HepG2 (cell line): ENCODE measurements around the gene PRSS22. TPM values are rescaled to one million over a fixed set of nuclear protein-coding genes. Genes with fewer than 3 reads are reported as not detected.

ENCODE experiments used
- ETV5 ChIP-seq: IDR thresholded peaks from 2 replicates; pipeline ENCODE4 v1.6.1; 2018; ENCODE audit warnings: missing biosample characterization, missing genetic modification reagents, inconsistent platforms, borderline replicate concordance
- JUN ChIP-seq: sonication (generic); formaldehyde crosslinking; IDR thresholded peaks from 2 replicates; pipeline ENCODE4 v1.4.0; 2020; ENCODE audit warnings: mild to moderate bottlenecking, missing genetic modification reagents
- KLF12 ChIP-seq: sonication (generic); formaldehyde crosslinking; IDR thresholded peaks from 2 replicates; pipeline ENCODE4 v1.4.0; 2020; ENCODE audit warnings: missing genetic modification reagents, borderline replicate concordance
- MXD4 ChIP-seq: IDR thresholded peaks from 2 replicates; pipeline ENCODE4 v1.6.1; 2016; ENCODE audit warnings: mild to moderate bottlenecking, missing biosample characterization, missing genetic modification reagents
- NCOA5 ChIP-seq: sonication (generic); formaldehyde crosslinking; IDR thresholded peaks from 2 replicates; pipeline ENCODE4 v1.4.0; 2020; ENCODE audit warnings: missing genetic modification reagents
- POLR2G ChIP-seq: fragments of 200-400 bp; formaldehyde crosslinking; IDR thresholded peaks from 2 replicates; pipeline ENCODE4 v1.6.1; 2018; ENCODE audit warnings: mild to moderate bottlenecking, low read depth, low read length, moderate library complexity
- RFX5 ChIP-seq: IDR thresholded peaks from 2 replicates; pipeline ENCODE4 v1.6.1; 2011; ENCODE audit warnings: low read depth, low read length, improper control_type of control experiment
- RXRA ChIP-seq: sonication (generic); formaldehyde crosslinking; IDR thresholded peaks from 2 replicates; pipeline ENCODE4 v1.5.1; 2020; ENCODE audit warnings: missing genetic modification reagents
- TEAD2 ChIP-seq: sonication (generic); formaldehyde crosslinking; IDR thresholded peaks from 2 replicates; pipeline ENCODE4 v1.9.0; 2021; ENCODE audit warnings: missing genetic modification reagents
- ZNF343 ChIP-seq: sonication (generic); formaldehyde crosslinking; IDR thresholded peaks from 2 replicates; pipeline ENCODE4 v1.4.0; 2020; ENCODE audit warnings: mild to moderate bottlenecking, missing genetic modification reagents
- ZNF558 ChIP-seq: sonication (generic); formaldehyde crosslinking; IDR thresholded peaks from 2 replicates; pipeline ENCODE4 v1.9.0; 2022; ENCODE audit warnings: mild to moderate bottlenecking, missing genetic modification reagents, borderline replicate concordance
- ZNF589 ChIP-seq: sonication (generic); formaldehyde crosslinking; conservative IDR thresholded peaks from 2 replicates; pipeline ENCODE4 v1.8.0; 2022; ENCODE audit warnings: mild to moderate bottlenecking, moderate library complexity, missing genetic modification reagents
- polyA plus RNA-seq, 8 experiments: library from polyadenylated mRNA; depleted of rRNA in 3 of 8; stranded (reverse) in 7 of 8; unstranded in 1 of 8; fragments of >200 nt; fragmentation: Illumina TruSeq in 4 of 8; extraction: Trizol in 4 of 8; gene quantifications; 2 replicates each; pipeline versions ENCODE4 v1.2.1 to v1.2.3, GENCODE V29; 2011 to 2016; ENCODE audit warnings: low read depth in 4 of 8, missing spikeins in 1 of 8, mixed read lengths in 1 of 8; ENCODE audit not compliant: insufficient read depth in 1 of 8
- total RNA-seq, 5 experiments: library from RNA; depleted of rRNA; stranded (reverse); fragments of >200 nt; fragmentation: Illumina TruSeq; extraction: Trizol; gene quantifications; 2 replicates each; pipeline ENCODE4 v1.2.3, GENCODE V29; 2016; ENCODE audit warnings: low read depth in 1 of 5
- TF ChIP-seq, protein P1 (sequence below): IDR thresholded peaks from 2 replicates; pipeline ENCODE4 v1.6.1; 2016; ENCODE audit warnings: low read depth, missing genetic modification reagents, missing compliant biosample characterization
- TF ChIP-seq, protein P2 (sequence below): sonication (generic); formaldehyde crosslinking; IDR thresholded peaks from 2 replicates; pipeline ENCODE4 v1.8.0; 2022; ENCODE audit warnings: mild to moderate bottlenecking, missing genetic modification reagents, moderate library complexity
- TF ChIP-seq, protein P3 (sequence below): sonication (generic); formaldehyde crosslinking; IDR thresholded peaks from 2 replicates; pipeline ENCODE4 v1.4.0; 2020; ENCODE audit warnings: mild to moderate bottlenecking, missing genetic modification reagents

PRSS22 gene
- total and polyA plus RNA-seq, 2 of the 13 experiments (the other 11 are each of a cell fraction or from before 2014, with no cell fraction given), result 0.24 to 0.32 TPM

DNA sequence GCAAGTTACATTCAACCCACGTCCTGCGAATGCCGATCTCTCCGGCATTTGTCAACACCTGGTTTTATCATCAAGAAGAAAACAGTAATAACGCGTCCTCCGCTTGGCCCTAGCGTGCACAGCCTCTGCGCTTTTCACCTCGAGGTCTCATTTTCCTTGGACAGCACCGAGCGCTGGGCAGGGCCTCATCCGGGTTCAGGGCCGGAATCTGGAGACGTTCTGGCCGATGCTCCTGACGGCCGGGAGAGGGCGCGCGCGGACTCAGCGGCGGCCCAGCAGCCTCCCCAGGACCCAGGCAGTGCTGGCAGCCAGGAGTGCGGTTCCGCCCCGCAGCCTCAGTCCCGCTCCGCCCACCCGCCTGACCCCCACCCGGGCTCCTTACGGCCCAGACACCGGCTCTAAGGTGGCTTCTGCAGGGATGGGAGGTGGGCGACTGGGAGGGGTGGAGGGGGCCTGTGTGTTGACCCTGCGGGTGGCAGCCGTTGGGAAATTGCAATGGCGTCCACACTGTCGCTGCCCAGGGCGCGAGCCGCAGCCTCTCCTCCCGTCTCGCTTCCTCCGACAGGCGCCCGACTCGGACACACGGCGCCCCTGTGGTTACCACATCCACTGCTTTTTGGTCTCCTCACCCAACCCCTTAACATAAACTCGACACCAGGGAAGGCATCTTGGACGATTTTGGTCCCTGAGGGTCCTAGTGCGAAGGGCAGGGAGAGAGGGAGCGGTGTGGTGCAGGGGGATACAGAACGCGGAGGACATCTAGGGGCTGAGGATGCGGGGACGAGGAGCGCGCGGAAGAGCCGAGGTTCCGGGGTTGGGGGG is 46.3 kb upstream of the PRSS22 start (continued):
- TF ChIP-seq ZNF343 (CRISPR knock-in tag) (0 out of 2 replicates have a peak, but pooled peaks have one; percentile 17), TEAD2 (CRISPR knock-in tag) (no peak), RXRA (peak; percentile 75), ETV5 (peak; percentile 72), RFX5 (no peak), NCOA5 (CRISPR knock-in tag) (no peak), POLR2G (peak; percentile 53; the same call in 1 of the 2 replicates), MXD4 (CRISPR knock-in tag) (0 out of 2 replicates have a peak, but pooled peaks have one; percentile 45), JUN (CRISPR knock-in tag) (no peak), KLF12 (CRISPR knock-in tag) (peak; percentile 41; the same call in 1 of the 2 replicates), ZNF589 (CRISPR knock-in tag) (no peak), ZNF558 (0 out of 2 replicates have a peak, but pooled peaks have one; percentile 44)
- TF ChIP-seq, protein P1, sequence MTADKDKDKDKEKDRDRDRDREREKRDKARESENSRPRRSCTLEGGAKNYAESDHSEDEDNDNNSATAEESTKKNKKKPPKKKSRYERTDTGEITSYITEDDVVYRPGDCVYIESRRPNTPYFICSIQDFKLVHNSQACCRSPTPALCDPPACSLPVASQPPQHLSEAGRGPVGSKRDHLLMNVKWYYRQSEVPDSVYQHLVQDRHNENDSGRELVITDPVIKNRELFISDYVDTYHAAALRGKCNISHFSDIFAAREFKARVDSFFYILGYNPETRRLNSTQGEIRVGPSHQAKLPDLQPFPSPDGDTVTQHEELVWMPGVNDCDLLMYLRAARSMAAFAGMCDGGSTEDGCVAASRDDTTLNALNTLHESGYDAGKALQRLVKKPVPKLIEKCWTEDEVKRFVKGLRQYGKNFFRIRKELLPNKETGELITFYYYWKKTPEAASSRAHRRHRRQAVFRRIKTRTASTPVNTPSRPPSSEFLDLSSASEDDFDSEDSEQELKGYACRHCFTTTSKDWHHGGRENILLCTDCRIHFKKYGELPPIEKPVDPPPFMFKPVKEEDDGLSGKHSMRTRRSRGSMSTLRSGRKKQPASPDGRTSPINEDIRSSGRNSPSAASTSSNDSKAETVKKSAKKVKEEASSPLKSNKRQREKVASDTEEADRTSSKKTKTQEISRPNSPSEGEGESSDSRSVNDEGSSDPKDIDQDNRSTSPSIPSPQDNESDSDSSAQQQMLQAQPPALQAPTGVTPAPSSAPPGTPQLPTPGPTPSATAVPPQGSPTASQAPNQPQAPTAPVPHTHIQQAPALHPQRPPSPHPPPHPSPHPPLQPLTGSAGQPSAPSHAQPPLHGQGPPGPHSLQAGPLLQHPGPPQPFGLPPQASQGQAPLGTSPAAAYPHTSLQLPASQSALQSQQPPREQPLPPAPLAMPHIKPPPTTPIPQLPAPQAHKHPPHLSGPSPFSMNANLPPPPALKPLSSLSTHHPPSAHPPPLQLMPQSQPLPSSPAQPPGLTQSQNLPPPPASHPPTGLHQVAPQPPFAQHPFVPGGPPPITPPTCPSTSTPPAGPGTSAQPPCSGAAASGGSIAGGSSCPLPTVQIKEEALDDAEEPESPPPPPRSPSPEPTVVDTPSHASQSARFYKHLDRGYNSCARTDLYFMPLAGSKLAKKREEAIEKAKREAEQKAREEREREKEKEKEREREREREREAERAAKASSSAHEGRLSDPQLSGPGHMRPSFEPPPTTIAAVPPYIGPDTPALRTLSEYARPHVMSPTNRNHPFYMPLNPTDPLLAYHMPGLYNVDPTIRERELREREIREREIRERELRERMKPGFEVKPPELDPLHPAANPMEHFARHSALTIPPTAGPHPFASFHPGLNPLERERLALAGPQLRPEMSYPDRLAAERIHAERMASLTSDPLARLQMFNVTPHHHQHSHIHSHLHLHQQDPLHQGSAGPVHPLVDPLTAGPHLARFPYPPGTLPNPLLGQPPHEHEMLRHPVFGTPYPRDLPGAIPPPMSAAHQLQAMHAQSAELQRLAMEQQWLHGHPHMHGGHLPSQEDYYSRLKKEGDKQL (CRISPR knock-in tag), result no peak
- TF ChIP-seq, protein P2, sequence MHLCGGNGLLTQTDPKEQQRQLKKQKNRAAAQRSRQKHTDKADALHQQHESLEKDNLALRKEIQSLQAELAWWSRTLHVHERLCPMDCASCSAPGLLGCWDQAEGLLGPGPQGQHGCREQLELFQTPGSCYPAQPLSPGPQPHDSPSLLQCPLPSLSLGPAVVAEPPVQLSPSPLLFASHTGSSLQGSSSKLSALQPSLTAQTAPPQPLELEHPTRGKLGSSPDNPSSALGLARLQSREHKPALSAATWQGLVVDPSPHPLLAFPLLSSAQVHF (CRISPR knock-in tag), result no peak
- TF ChIP-seq, protein P3, sequence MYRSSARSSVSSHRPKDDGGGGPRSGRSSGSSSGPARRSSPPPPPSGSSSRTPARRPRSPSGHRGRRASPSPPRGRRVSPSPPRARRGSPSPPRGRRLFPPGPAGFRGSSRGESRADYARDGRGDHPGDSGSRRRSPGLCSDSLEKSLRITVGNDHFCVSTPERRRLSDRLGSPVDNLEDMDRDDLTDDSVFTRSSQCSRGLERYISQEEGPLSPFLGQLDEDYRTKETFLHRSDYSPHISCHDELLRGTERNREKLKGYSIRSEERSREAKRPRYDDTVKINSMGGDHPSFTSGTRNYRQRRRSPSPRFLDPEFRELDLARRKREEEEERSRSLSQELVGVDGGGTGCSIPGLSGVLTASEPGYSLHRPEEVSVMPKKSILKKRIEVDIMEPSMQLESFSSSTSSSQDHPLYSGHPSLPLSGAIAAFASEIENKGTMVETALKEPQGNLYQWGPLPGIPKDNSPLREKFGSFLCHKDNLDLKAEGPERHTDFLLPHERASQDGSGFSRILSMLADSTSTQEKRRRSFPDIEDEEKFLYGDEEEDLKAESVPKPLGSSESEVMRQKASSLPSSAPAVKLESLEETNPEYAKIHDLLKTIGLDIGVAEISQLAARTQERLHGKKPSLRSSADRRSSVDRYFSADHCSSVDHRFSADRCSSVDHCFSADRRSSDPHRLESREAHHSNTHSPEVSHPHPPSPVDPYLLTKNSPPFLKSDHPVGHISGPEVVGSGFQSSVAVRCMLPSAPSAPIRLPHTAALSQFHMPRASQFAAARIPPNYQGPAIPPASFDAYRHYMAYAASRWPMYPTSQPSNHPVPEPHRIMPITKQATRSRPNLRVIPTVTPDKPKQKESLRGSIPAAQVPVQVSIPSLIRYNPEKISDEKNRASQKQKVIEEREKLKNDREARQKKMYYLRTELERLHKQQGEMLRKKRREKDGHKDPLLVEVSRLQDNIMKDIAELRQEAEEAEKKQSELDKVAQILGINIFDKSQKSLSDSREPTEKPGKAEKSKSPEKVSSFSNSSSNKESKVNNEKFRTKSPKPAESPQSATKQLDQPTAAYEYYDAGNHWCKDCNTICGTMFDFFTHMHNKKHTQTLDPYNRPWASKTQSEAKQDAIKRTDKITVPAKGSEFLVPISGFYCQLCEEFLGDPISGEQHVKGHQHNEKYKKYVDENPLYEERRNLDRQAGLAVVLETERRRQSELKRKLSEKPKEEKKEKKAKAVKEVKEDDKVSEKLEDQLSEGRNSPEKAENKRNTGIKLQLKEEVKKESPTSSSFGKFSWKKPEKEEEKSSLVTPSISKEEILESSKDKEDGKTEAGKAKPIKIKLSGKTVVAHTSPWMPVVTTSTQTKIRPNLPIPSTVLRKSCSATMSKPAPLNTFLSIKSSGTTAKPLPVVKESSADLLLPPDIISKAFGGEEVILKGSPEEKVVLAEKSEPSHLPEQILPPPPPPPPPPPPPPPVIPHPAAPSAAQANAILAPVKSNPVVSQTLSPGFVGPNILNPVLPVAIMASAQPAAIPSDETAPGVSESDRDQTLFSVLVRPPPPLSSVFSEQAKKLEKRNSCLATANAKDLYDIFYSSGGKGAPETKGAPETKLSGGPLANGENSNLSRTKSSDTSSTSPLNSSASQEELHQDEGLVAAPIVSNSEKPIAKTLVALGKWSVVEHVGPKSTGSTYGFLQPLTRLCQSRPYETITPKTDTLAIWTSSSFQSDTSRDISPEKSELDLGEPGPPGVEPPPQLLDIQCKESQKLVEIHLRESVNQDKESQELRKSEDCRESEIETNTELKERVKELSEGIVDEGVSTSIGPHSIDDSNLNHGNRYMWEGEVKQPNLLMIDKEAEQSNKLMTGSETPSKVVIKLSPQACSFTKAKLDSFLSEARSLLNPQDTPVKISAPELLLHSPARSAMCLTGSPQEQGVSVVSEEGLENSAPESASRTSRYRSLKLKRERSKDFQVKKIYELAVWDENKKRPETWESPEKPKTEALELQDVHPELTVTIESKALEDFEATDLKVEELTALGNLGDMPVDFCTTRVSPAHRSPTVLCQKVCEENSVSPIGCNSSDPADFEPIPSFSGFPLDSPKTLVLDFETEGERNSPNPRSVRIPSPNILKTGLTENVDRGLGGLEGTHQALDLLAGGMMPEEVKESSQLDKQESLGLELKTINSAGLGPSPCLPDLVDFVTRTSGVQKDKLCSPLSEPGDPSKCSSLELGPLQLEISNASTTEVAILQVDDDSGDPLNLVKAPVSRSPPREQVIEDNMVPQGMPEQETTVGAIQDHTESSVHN, result no peak
